ENCODE measurements around the gene ZNF446. TPM values are rescaled to one million over a fixed set of nuclear protein-coding genes. Genes with fewer than 3 reads are reported as not detected.
"Not testable (repeated sequence)": the region's sequence is repeated elsewhere in the genome, so short reads cannot be mapped to it uniquely, and the experiment has no call there.

ZNF446 gene
- polyA plus RNA-seq, 1 donor = 14.1 TPM

GRCh38 chr19:58469241-58470013 lies 6.7 kb upstream of the ZNF446 start:
- DNase-seq = no peak

GRCh38 chr19:58470837-58471543 lies 5.2 kb upstream of the ZNF446 start:
- DNase-seq = not testable (repeated sequence)

GRCh38 chr19:58471736-58472135 lies 4.4 kb upstream of the ZNF446 start:
- DNase-seq = no peak

- DNase-seq = no peak
Observed at GRCh38 chr19:58473775-58474174, 2.4 kb upstream of the ZNF446 start.

GRCh38 chr19:58474291-58474996 lies 1.7 kb upstream of the ZNF446 start:
- no peak for DNase-seq

GRCh38 chr19:58474997-58475713 lies 997 bp upstream of the ZNF446 start:
- no peak for DNase-seq

GRCh38 chr19:58476498-58477015 lies 405 bp downstream of the ZNF446 start:
- DNase-seq = no peak

GRCh38 chr19:58477130-58477529 lies 978 bp downstream of the ZNF446 start:
- no peak for DNase-seq

- no peak for DNase-seq
Observed at GRCh38 chr19:58477871-58478270, 1.7 kb downstream of the ZNF446 start.

- DNase-seq = no peak
Observed at GRCh38 chr19:58479303-58479702, 3.2 kb downstream of the ZNF446 start.

GRCh38 chr19:58479736-58480480 lies 3.8 kb downstream of the ZNF446 start:
- DNase-seq = no peak

- DNase-seq = no peak
Observed at GRCh38 chr19:58480481-58480830, 4.3 kb downstream of the ZNF446 start.

- DNase-seq = no peak
Observed at GRCh38 chr19:58480831-58481230, 4.7 kb downstream of the ZNF446 start.

GRCh38 chr19:58482372-58482771 lies 6.2 kb downstream of the ZNF446 start:
- no peak for DNase-seq

GRCh38 chr19:58483776-58484175 lies 7.6 kb downstream of the ZNF446 start:
- no peak for DNase-seq

GRCh38 chr19:58484349-58484748 lies 8.2 kb downstream of the ZNF446 start:
- DNase-seq = not testable (repeated sequence)

- DNase-seq = no peak
Observed at GRCh38 chr19:58491393-58491792, 15.2 kb downstream of the ZNF446 start.

- no peak for DNase-seq
Observed at GRCh38 chr19:58492265-58492664, 16.1 kb downstream of the ZNF446 start.

GRCh38 chr19:58497634-58498170 lies 21.6 kb downstream of the ZNF446 start:
- DNase-seq = no peak

- no peak for DNase-seq
Observed at GRCh38 chr19:58498316-58499020, 22.3 kb downstream of the ZNF446 start.

Measured in left kidney (tissue), 2 donors.